IPS-18c (cell line): Measurements from ENCODE around the gene HSPB3.
"Not testable (repeated sequence)": the region's sequence is repeated elsewhere in the genome, so short reads cannot be mapped to it uniquely, and the experiment has no call there.

Experiments used
- H3K4me3 ChIP-seq: 2 replicates; pipeline ENCODE4 v1.7.0; 2013; ENCODE audit warnings: low read depth, mild to moderate bottlenecking, low read length, moderate library complexity; ENCODE audit not compliant: insufficient read depth
- H3K9me3 ChIP-seq: one replicate; pipeline ENCODE4 v1.6.1; 2013; ENCODE audit warnings: mild to moderate bottlenecking, low read length, moderate library complexity; ENCODE audit not compliant: control insufficient read depth, insufficient read depth

The HSPB3 gene, protein sequence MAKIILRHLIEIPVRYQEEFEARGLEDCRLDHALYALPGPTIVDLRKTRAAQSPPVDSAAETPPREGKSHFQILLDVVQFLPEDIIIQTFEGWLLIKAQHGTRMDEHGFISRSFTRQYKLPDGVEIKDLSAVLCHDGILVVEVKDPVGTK

GRCh38 chr5:54455413-54456157 is at the start of gene HSPB3:
HSPB3 (plus strand) TSS chr5:54455699; CDS start chr5:54455790, 91 bp downstream.
- Histone ChIP-seq H3K9me3 (peaks cover 2% of the 10 kb centered on the region), H3K4me3 (no peak within 1 kb of the TSS)

DNA sequence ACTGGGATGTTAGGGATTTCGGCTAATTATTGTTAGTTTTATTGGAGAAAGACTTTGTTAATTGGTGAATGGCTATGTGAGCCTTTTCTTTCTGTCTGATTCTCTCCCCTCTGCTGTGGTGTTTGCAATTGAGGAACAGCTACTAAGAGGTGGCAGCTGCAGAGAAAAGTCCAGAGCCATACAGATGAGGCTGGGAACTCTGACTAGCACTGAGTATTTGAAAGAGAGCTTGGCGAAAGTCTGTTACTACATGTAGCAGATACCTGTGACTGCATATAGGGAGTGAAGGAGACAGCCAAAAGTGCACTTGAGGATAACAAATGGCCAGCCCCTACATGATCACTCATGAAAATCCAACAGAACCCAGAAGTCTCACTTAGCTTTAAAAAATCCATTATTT is 44.3 kb upstream of the HSPB3 start:
- no peaks in the 10 kb centered on the region for H3K9me3 ChIP-seq
- H3K4me3 ChIP-seq, result no peak overlapping the region

GRCh38 chr5:54412913-54413312 is 42.6 kb upstream of the HSPB3 start:
- Histone ChIP-seq H3K4me3 (no peak overlapping the region), H3K9me3 (no peaks in the 10 kb centered on the region)

- Histone ChIP-seq H3K9me3 (no peaks in the 10 kb centered on the region), H3K4me3 (no peak overlapping the region)
Measured at GRCh38 chr5:54415147-54415546, 40.4 kb upstream of the HSPB3 start.

- H3K9me3 ChIP-seq, result peaks cover 2% of the 10 kb centered on the region
- H3K4me3 ChIP-seq, result no peak overlapping the region
Measured at GRCh38 chr5:54415896-54416601, 39.5 kb upstream of the HSPB3 start.

DNA sequence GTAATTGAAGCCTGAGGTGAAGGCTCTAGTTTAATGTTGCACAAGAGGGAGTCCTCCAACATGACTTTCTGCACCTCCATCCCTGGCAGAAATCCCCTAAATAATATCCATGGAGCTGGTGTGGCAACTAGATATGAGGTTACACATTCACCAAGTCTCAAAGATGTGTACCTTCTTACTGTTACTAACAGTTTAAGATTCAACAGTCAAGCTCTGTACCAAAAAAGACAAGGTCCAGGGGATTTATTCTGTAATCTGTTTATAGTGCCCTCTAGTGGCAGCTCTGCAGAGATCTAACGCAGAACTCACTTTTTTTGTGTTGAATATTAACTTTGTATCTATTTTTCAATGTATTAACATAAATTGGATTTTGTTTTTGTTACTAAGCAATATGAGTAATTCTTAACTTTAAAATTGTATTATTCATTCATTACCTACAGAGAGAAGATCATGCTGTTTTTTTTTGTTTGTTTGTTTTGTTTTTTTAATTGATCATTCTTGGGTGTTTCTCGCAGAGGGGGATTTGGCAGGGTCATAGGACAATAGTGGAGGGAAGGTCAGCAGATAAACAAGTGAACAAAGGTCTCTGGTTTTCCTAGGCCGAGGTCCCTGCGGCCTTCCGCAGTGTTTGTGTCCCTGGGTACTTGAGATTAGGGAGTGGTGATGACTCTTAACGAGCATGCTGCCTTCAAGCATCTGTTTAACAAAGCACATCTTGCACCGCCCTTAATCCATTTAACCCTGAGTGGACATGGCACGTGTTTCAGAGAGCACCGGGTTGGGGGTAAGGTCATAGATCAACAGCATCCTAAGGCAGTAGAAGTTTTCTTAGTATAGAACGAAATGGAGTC is 35.7 kb upstream of the HSPB3 start:
- H3K9me3 ChIP-seq, H3K4me3 ChIP-seq: not testable (repeated sequence)

GRCh38 chr5:54420511-54420910 is 35.0 kb upstream of the HSPB3 start:
- H3K9me3 ChIP-seq, result not testable (repeated sequence)

DNA sequence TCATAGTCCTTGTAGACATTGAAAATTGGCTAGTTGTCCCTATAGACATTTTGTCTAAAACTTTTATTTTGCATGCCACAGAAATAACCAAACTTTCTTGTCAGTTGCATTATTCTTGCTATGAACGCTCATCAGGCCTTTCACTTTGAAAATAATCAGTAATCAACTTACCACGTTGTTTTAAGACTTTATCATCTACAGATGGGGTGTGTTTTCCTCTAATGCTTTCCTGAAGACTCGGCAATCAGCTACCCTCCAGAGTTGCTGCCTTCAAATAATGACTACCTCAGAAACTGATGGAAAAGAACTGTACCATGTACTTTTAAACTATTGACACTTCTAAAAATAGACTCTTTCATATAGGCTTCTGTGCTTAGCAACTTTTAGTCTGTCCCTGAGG is 33.5 kb upstream of the HSPB3 start:
- H3K9me3 ChIP-seq, result peaks cover 2% of the 10 kb centered on the region
- H3K4me3 ChIP-seq, result no peak overlapping the region

More at GRCh38 chr5:54420511-54420910, 35.0 kb upstream of the HSPB3 start:
- not testable (repeated sequence) for H3K4me3 ChIP-seq

DNA sequence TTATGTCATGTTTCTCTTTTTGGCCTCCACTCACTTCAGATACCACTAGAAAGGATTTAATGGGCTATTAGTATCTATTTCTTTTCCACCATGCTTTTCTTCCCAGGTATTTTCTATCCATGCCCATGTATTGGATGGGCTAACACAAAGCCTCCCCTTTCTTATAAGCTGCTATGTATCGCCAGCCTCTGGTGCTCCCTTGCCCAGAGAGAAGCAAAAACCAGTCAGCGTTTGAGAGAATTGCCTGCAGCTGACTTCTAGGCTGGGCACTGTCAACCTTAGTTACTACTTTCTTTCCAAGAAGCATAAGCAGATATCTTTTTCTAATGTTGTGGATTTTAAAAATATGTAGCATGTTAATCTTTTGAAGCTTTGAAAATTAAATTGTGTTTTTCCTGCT is 30.2 kb upstream of the HSPB3 start:
- H3K9me3 ChIP-seq, result peaks cover 1% of the 10 kb centered on the region
- H3K4me3 ChIP-seq, result no peak overlapping the region

DNA sequence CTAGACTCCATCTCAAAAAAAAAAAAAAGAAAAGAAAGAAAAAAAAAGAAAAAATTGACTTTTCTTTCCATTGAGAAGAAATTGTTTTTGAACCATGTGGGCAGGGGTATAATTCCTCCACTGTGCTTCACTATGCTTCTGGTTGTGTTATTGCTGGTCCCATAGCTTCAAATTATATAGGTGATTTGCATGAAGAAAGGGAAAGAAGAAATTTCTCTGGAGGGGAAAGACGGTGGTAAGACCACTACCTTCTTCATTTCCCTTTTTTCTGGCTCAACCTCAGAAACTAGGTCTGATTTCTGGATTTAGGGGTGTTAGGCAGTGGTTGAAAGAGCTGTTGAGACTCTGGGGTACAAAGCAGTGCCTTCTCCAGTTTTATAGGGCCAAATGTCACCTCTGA is 29.3 kb upstream of the HSPB3 start:
- Histone ChIP-seq H3K9me3 (no peaks in the 10 kb centered on the region), H3K4me3 (no peak overlapping the region)

DNA sequence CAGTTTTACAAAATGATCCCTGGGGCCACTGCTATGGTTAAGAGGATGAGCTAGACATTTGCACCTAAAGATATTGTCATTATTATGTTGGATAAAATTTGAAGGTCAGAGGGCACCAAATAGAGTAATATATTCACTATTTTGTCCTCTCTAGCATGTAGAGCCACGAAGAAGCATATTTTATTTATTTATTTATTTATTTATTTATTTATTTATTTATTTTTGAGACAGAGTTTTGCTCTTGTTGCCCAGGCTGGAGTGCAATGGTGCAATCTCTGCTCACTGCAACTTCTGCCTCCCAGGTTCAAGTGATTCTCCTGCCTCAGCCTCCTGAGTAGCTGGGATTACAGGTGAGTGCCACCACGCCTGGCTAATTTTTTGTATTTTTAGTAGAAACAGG is 20.8 kb upstream of the HSPB3 start:
- not testable (repeated sequence) for H3K9me3 ChIP-seq, H3K4me3 ChIP-seq

GRCh38 chr5:54438620-54439389 is 16.7 kb upstream of the HSPB3 start:
- Histone ChIP-seq H3K4me3 (no peak overlapping the region), H3K9me3 (no peaks in the 10 kb centered on the region)

DNA sequence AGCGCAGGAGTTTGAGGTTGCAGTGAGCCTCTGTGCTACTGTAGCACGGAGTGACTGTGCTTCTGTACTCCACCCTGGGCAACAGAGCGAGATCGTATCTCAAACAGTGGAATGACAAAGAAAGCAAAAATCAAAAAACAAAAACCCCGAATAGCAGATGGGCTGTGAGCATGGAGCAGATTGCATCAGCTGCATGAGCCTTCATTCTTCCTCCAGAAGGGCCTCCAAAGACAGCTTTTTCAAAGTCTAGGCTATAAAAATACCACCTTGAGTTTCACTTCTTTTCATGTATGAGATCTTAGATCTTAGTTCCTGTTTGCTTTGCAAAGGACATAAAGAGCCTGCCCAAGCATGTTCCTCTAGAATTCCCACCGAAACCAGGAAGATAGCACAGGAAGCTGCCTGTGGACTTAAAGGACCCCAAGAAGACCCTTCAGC is 15.0 kb upstream of the HSPB3 start:
- Histone ChIP-seq H3K4me3 (no peak overlapping the region), H3K9me3 (no peaks in the 10 kb centered on the region)

- no peak overlapping the region for H3K4me3 ChIP-seq
- H3K9me3 ChIP-seq, result no peaks in the 10 kb centered on the region
Measured at GRCh38 chr5:54442271-54442670, 13.2 kb upstream of the HSPB3 start.

DNA sequence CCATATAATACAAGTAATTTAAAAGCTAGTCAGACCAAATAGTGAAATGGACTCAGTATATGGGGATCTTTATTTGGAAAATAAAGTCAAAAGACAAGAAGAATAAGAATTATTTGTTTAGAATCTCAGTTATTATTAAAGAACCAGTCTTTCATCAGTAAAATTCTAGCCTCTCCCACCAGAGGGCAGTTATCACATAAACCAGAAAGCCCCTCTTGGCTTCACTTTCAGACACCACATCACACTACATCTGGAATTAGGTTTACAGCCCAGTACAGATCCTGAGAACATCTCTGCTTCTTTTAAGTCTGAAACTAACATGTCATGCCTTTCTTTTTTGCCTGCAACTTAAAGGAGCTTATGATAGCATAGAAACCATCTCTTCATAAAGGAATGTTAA is 12.2 kb upstream of the HSPB3 start:
- Histone ChIP-seq H3K9me3 (no peaks in the 10 kb centered on the region), H3K4me3 (no peak overlapping the region)

- H3K9me3 ChIP-seq, result no peaks in the 10 kb centered on the region
- no peak overlapping the region for H3K4me3 ChIP-seq
Measured at GRCh38 chr5:54445691-54446378, 9.7 kb upstream of the HSPB3 start.
